Epithelial cell of proximal tubule (primary cell): Measurements from ENCODE around the gene PRKCQ. TPM values are rescaled to one million over a fixed set of nuclear protein-coding genes. Genes with fewer than 3 reads are reported as not detected.

ENCODE experiments used
- DNase-seq: peaks from one replicate; pipeline ENCODE4 v3.0.0-alpha.2; 2011; ENCODE audit warnings: low read depth
- H3K4me3 ChIP-seq: 2 replicates; pipeline ENCODE4 v1.5.1; 2011; ENCODE audit warnings: low read depth, mild to moderate bottlenecking, low read length
- CTCF ChIP-seq: conservative IDR thresholded peaks from 2 replicates; pipeline ENCODE4 v1.5.1; 2012; ENCODE audit warnings: low read depth, mild to moderate bottlenecking, low read length
- total RNA-seq: library from RNA; depleted of rRNA; stranded (reverse); fragments of >200 nt; gene quantifications from 2 replicates; pipeline ENCODE4 v1.2.3, GENCODE V29; 2015

The PRKCQ gene
- total RNA-seq, 1 donor from 2014 or later = 6.8 TPM

GRCh38 chr10:6498771-6499170 is 81.3 kb downstream of the PRKCQ start:
- no peak for TF ChIP-seq CTCF
- no peak for DNase-seq
- H3K4me3 ChIP-seq = no peak overlapping the region

GRCh38 chr10:6497620-6498019 is 82.5 kb downstream of the PRKCQ start:
- H3K4me3 ChIP-seq = no peak overlapping the region
- no peak for TF ChIP-seq CTCF
- no peak for DNase-seq

- no peak overlapping the region for H3K4me3 ChIP-seq
- no peak for TF ChIP-seq CTCF
- DNase-seq = no peak
Measured at GRCh38 chr10:6494936-6495592, 85.0 kb downstream of the PRKCQ start.

GRCh38 chr10:6494442-6494819 is 85.6 kb downstream of the PRKCQ start:
- no peak overlapping the region for H3K4me3 ChIP-seq

GRCh38 chr10:6493521-6494441 is 86.3 kb downstream of the PRKCQ start:
- no peak for TF ChIP-seq CTCF
- no peak overlapping the region for H3K4me3 ChIP-seq
- DNase-seq = no peak

More at GRCh38 chr10:6494442-6494819, 85.6 kb downstream of the PRKCQ start:
- DNase-seq = no peak
- no peak for TF ChIP-seq CTCF

GRCh38 chr10:6492896-6493295 is 87.2 kb downstream of the PRKCQ start:
- no peak overlapping the region for H3K4me3 ChIP-seq
- no peak for DNase-seq
- TF ChIP-seq CTCF = no peak
